GM21360 (cell line): ENCODE results near the gene IL17RD.
"Not testable (repeated sequence)": the region's sequence is repeated elsewhere in the genome, so short reads cannot be mapped to it uniquely, and the experiment has no call there.

Source experiments
- ATAC-seq: cut with Tn5 transposase; IDR thresholded peaks from one replicate; pipeline ENCODE4 v1.9.1; 2021; ENCODE audit warnings: mild to moderate bottlenecking, moderate library complexity; ENCODE audit not compliant: unreplicated experiment

The IL17RD gene

GRCh38 chr3:57094575-57094974 lies 70.6 kb downstream of the IL17RD start:
- ATAC-seq: no peak

- no peak for ATAC-seq
These were observed 71.1 kb downstream of the IL17RD start for GRCh38 chr3:57093971-57094535.

DNA sequence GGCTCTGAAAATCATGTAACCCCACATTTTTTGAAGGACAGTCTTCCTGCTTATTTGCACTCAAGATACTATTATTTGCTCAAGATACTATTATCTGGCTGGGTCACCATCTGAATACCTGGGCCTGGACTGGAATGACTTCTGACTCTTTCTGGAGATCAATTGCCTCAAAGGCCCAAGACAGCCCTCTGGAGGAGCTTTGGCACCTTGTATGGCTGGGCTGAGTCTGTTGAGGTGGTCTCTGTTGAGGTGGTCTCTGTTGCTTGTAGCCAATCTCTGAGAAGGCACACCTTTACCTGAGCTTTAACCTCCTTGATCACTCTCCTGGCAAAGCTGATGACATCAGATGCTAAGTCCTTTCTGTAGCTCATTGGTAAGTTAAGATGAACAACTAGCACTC lies 71.7 kb downstream of the IL17RD start:
- ATAC-seq: no peak

GRCh38 chr3:57091521-57092273 lies 73.5 kb downstream of the IL17RD start:
- ATAC-seq: no peak

- no peak for ATAC-seq
These were observed 76.1 kb downstream of the IL17RD start for GRCh38 chr3:57089043-57089442.

DNA sequence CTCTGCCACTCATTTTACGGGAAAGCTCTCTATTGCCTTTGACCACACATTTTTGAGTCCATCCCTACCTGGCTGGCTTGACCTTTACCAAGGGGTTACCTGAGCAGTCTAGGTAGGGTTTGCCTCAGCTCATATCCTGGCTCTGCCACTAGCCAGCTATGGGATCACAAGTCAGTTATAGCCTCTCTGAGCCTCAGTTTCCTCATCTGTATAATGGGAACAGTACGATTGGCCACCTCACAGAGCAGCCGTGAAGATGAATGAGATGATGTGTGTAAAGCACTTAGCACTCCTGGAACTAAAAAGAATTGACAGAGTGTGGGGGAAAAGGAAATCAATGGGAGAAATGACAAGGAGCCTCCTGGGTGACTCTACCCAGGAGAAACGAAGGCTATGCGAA lies 76.7 kb downstream of the IL17RD start:
- ATAC-seq: no peak

GRCh38 chr3:57087361-57088092 lies 77.6 kb downstream of the IL17RD start:
- no peak for ATAC-seq

DNA sequence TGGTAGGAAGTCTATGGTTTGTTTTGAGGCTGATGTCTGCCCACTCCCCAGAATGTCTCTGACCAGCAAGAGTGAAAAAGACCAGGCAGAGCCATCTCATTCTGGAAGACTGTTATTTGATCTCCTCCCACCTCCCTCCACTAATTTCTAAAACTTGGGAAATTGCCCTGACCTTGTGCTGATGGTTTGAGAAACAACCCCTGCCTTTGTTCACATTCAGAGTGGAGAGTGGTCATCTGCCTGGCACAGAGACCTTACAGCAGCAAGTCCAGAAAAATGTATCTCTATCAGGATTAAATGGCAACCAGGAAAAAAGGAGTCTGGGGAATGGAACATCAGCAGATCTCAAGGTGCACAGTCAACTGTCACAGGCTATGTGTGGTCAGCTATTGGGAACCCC lies 79.0 kb downstream of the IL17RD start:
- no peak for ATAC-seq

DNA sequence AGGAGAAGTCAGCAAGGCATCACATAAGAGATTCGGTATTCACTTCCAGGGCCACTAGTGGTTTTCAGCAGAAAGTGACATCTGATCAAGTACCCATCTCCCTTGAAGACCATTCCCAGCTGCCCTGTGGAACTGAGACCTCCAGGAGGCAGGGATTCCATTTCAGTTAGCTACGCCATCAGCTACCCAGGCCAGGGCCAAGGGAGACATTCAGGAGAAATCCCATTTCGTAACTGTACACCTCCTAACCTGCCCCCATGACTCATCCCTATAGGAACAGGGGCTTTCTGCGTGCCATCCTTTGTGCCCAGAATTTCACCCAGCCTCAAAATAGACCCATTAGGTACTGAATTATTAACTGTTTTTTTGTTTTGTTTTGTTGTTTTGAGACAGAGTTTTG lies 79.9 kb downstream of the IL17RD start:
- ATAC-seq: no peak

DNA sequence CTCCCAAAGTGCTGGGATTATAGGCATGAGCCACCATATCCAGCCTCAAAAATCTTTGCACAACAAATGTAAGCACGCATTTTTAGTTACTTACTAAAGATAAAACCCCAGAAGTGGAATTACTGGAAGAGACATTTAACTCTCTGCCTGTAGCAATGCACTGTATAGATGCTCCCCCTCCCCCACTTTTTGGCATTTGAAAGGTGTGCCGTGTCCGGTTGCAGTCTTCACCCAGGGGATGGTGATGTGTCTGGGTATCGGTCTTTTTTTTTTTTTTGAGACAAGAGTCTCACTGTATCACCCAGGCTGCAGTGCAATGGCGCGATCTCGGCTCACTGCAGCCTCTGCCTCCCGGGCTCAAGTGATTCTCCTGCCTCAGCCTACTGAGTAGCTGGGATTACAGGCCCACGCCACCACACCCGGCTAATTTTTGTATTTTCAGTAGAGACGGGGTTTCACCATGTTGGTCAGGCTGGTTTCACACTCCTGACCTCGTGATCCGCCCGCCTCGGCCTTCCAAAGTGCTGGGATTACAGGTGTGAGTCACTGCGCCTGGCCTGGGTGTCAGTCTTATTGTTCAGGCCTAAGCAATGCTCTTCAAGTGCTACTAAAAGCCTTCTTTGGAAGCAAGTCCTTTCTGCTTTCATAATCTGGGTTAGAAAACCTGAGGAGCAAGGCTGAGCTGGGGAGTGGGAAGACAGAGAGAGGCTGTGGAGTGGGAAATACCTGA lies 81.7 kb downstream of the IL17RD start:
- ATAC-seq: not testable (repeated sequence)

- no peak for ATAC-seq
These were observed 82.7 kb downstream of the IL17RD start for GRCh38 chr3:57082481-57082880.

DNA sequence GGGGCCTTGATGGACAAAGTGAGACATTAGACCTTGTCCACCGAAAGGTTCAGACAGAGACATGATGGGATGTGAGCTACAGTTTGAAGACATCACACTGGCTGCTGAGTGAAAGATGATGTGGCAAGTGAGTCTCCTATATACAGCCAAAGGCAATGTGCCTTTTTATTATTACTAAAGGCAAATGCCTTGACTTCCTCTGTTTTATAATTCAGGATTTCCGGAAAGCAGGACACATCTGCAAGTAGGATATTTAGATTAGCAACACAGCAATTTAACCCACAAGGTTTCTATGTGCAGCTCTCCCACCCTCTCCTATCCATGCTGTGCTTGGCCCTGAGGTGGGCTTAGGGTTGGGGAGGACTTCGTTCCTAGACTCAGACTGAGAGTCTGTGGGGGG lies 84.0 kb downstream of the IL17RD start:
- no peak for ATAC-seq

DNA sequence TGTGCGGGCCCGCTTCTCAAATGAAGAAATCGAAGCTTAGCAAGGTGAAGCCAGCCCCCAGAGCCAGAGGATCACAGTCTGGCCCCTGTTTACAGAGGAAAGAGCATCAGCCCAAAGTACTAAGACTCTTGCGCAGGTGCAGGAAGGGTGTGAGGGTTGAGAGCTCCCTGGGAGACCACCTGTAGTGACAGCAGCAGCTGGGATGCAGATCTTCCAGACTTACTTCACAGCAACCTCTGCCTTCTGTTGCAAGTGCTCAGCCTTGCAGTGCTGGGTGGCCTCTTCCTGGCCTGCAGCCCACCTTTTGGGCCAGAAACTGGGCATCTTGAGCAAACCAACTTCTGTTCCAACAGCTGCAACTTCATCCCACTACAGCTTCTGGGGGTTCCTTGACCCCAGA lies 85.0 kb downstream of the IL17RD start:
- no peak for ATAC-seq

DNA sequence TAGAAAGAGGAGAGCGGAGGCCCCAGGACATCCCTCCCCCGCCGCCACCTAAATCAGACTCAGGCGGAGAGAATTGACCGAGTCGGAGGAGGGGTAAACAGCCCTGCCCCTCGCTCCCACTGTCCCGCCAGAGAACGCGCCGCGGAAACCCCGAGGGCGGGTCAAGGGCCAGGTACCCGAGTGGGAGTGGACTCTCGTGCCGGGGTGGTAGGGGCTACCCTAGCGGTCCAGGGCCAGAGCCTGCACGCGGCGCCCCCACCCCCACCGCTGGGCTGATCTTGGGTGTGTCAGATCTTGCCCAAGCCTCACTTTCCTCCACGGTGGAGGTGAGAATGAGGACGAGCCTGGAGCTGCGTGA lies 85.7 kb downstream of the IL17RD start:
- ATAC-seq: no peak

- ATAC-seq: no peak
These were observed 86.3 kb downstream of the IL17RD start for GRCh38 chr3:57078635-57079473.

- ATAC-seq: no peak
These were observed 86.9 kb downstream of the IL17RD start for GRCh38 chr3:57078344-57078634.

- no peak for ATAC-seq
These were observed 87.4 kb downstream of the IL17RD start for GRCh38 chr3:57077630-57078343.

DNA sequence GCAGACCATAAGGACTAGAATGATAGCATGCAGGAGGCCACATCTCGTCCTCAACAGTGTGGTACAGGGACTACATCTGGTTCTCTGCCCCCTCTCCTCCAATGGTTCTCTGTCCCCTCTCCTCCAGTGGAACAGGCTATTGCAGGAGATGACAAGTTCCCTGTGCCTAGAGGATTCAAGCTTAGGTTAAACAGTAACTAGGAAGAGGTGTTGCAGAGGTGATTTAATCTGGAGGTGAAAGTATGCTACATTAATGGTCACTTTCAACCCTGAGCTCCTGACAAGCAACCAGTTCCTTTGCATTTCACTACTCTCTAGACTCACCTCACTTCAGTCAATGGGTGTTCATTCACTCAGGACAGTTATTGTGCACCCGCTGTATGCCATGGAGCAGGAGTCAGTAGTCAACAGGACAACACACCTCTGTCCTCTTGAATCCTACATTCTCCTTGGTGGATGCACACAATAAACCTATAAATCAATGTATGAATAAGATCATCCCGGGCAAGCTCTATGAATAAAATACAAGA lies 88.7 kb downstream of the IL17RD start:
- no peak for ATAC-seq

GRCh38 chr3:57074135-57074534 lies 91.0 kb downstream of the IL17RD start:
- ATAC-seq: no peak

- no peak for ATAC-seq
These were observed 91.5 kb downstream of the IL17RD start for GRCh38 chr3:57073628-57074027.
